Fibroblast of lung (primary cell): Measurements from ENCODE around the gene PCDHGC3.

Experiments used
- EZH2 ChIP-seq: IDR thresholded peaks from 2 replicates; pipeline ENCODE4 v1.5.1; 2012; ENCODE audit warnings: low read length, control low read depth, mild to moderate bottlenecking; ENCODE audit errors: missing control alignments
- TF ChIP-seq, protein P1 (sequence below), 2 donors: IDR thresholded peaks in 1 of 2; conservative IDR thresholded peaks in 1 of 2; 1 replicate in 1 of 2; 2 replicates in 1 of 2; pipeline ENCODE4 v1.5.1; 2011 to 2012; ENCODE audit warnings: low read length in 2 of 2, control low read depth in 1 of 2, inconsistent platforms in 1 of 2, low read depth in 1 of 2, mild to moderate bottlenecking in 1 of 2

DNA sequence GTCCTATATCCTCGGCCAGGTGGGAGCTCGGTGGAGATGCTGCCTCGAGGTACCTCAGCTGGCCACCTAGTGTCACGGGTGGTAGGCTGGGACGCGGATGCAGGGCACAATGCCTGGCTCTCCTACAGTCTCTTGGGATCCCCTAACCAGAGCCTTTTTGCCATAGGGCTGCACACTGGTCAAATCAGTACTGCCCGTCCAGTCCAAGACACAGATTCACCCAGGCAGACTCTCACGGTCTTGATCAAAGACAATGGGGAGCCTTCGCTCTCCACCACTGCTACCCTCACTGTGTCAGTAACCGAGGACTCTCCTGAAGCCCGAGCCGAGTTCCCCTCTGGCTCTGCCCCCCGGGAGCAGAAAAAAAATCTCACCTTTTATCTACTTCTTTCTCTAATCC, 2.0 kb downstream of the PCDHGC3 start:
- TF ChIP-seq, protein P1, sequence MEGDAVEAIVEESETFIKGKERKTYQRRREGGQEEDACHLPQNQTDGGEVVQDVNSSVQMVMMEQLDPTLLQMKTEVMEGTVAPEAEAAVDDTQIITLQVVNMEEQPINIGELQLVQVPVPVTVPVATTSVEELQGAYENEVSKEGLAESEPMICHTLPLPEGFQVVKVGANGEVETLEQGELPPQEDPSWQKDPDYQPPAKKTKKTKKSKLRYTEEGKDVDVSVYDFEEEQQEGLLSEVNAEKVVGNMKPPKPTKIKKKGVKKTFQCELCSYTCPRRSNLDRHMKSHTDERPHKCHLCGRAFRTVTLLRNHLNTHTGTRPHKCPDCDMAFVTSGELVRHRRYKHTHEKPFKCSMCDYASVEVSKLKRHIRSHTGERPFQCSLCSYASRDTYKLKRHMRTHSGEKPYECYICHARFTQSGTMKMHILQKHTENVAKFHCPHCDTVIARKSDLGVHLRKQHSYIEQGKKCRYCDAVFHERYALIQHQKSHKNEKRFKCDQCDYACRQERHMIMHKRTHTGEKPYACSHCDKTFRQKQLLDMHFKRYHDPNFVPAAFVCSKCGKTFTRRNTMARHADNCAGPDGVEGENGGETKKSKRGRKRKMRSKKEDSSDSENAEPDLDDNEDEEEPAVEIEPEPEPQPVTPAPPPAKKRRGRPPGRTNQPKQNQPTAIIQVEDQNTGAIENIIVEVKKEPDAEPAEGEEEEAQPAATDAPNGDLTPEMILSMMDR (conservative IDR thresholded peaks at IDR 0.05 in 1 of 2, IDR thresholded peaks at IDR 0.05 in 1 of 2; ENCODE audit: low read depth in 1 of 2, low read length in 2 of 2), result no peak
- TF ChIP-seq EZH2, result no peak
